HEK293 (cell line): ENCODE measurements around the gene GIPC1.
A peak's percentile ranks its signal among the peaks of the same experiment; 100 is the strongest.

Source experiments
- CTCF ChIA-PET: fragments of 350-600 bp; formaldehyde crosslinking; extraction: SDS; loops from one replicate; lab custom pipeline; 2021; ENCODE audit warnings: antibody characterized with exemption; lab: Yijun Ruan, JAX
- POLR2A ChIA-PET: fragments of 300-600 bp; formaldehyde crosslinking; extraction: SDS; loops from one replicate; lab custom pipeline; 2020; ENCODE audit warnings: antibody characterized with exemption, inconsistent platforms; lab: Yijun Ruan, JAX
- H3K27ac ChIP-seq: fragments of 200-500 bp; sonication (Bioruptor generic); 2 replicates; pipeline ENCODE4 v1.5.1; 2014; ENCODE audit warnings: low read depth, low read length, control low read depth, inconsistent platforms; ENCODE audit errors: extremely low read depth
- H3K36me3 ChIP-seq, 2 experiments: fragments of 200-500 bp in 1 of 2; sonication (Bioruptor generic) in 1 of 2; 1 replicate in 1 of 2; 2 replicates in 1 of 2; pipeline ENCODE4 v1.5.1; 2014 to 2017; ENCODE audit warnings: inconsistent platforms in 2 of 2, low read length in 2 of 2; ENCODE audit not compliant: control insufficient read depth in 2 of 2, insufficient read depth in 1 of 2
- H3K4me1 ChIP-seq: fragments of 200-500 bp; sonication (Bioruptor generic); 2 replicates; pipeline ENCODE4 v1.5.1; 2014; ENCODE audit warnings: mild to moderate bottlenecking, low read length, inconsistent platforms; ENCODE audit not compliant: control insufficient read depth, insufficient read depth
- H3K4me3 ChIP-seq: 2 replicates; pipeline ENCODE4 v1.5.1; 2011; ENCODE audit warnings: low read depth, mild to moderate bottlenecking, control low read depth, low read length, moderate library complexity
- H3K9me3 ChIP-seq: fragments of 200-500 bp; sonication (Bioruptor generic); 2 replicates; pipeline ENCODE4 v1.5.1; 2014; ENCODE audit warnings: low read depth, low read length, inconsistent platforms; ENCODE audit not compliant: control insufficient read depth, insufficient read depth
- CTCF ChIP-seq: fragments of 450-650 bp; formaldehyde crosslinking; IDR thresholded peaks from 2 replicates; pipeline ENCODE4 v1.5.1; 2016; ENCODE audit warnings: missing biosample characterization, missing genetic modification characterization
- EGR2 ChIP-seq: fragments of 450-650 bp; formaldehyde crosslinking; IDR thresholded peaks from 2 replicates; pipeline ENCODE4 v1.5.1; 2016; ENCODE audit warnings: low read depth, missing biosample characterization, missing genetic modification characterization
- HOXA7 ChIP-seq: sonication (generic); formaldehyde crosslinking; IDR thresholded peaks from 2 replicates; pipeline ENCODE4 v1.8.1; 2022; ENCODE audit warnings: missing genetic modification reagents, borderline replicate concordance
- HOXC10 ChIP-seq: sonication (generic); formaldehyde crosslinking; IDR thresholded peaks from 2 replicates; pipeline ENCODE4 v1.8.1; 2023; ENCODE audit warnings: mild to moderate bottlenecking, missing genetic modification reagents
- HOXD13 ChIP-seq: sonication (generic); formaldehyde crosslinking; IDR thresholded peaks from 2 replicates; pipeline ENCODE4 v1.8.0; 2022; ENCODE audit warnings: missing genetic modification reagents, borderline replicate concordance
- KLF1 ChIP-seq: fragments of 450-650 bp; formaldehyde crosslinking; IDR thresholded peaks from 2 replicates; pipeline ENCODE4 v1.5.1; 2016; ENCODE audit warnings: missing biosample characterization, missing genetic modification characterization
- KLF9 ChIP-seq: fragments of 450-650 bp; formaldehyde crosslinking; IDR thresholded peaks from 2 replicates; pipeline ENCODE4 v1.5.1; 2016; ENCODE audit warnings: missing biosample characterization, missing genetic modification characterization, low read depth
- OSR2 ChIP-seq: fragments of 450-650 bp; formaldehyde crosslinking; IDR thresholded peaks from 2 replicates; pipeline ENCODE4 v1.5.1; 2016; ENCODE audit warnings: missing biosample characterization, missing genetic modification characterization
- PRDM2 ChIP-seq: fragments of 450-650 bp; formaldehyde crosslinking; IDR thresholded peaks from 2 replicates; pipeline ENCODE4 v1.5.1; 2016; ENCODE audit warnings: missing biosample characterization, missing genetic modification characterization, borderline replicate concordance
- SCRT1 ChIP-seq: fragments of 450-650 bp; formaldehyde crosslinking; IDR thresholded peaks from 2 replicates; pipeline ENCODE4 v1.5.1; 2016; ENCODE audit warnings: missing biosample characterization, missing genetic modification characterization, borderline replicate concordance
- SP7 ChIP-seq: fragments of 450-650 bp; formaldehyde crosslinking; IDR thresholded peaks from 2 replicates; pipeline ENCODE4 v1.5.1; 2016; ENCODE audit warnings: missing biosample characterization, missing genetic modification characterization
- ZBTB11 ChIP-seq: fragments of 450-650 bp; formaldehyde crosslinking; conservative IDR thresholded peaks from 2 replicates; pipeline ENCODE4 v1.5.1; 2016; ENCODE audit warnings: low read depth, missing biosample characterization, missing genetic modification characterization
- ZBTB48 ChIP-seq: fragments of 450-650 bp; formaldehyde crosslinking; IDR thresholded peaks from 2 replicates; pipeline ENCODE4 v1.5.1; 2016; ENCODE audit warnings: missing biosample characterization, missing genetic modification characterization
- ZNF266 ChIP-seq: fragments of 450-650 bp; formaldehyde crosslinking; IDR thresholded peaks from 2 replicates; pipeline ENCODE4 v1.5.1; 2016; ENCODE audit warnings: missing biosample characterization, missing genetic modification characterization, low read depth
- ZNF280D ChIP-seq: fragments of 450-650 bp; formaldehyde crosslinking; IDR thresholded peaks from 2 replicates; pipeline ENCODE4 v1.5.1; 2016; ENCODE audit warnings: missing biosample characterization, missing genetic modification characterization
- ZNF530 ChIP-seq: fragments of 450-650 bp; formaldehyde crosslinking; IDR thresholded peaks from 2 replicates; pipeline ENCODE4 v1.5.1; 2016; ENCODE audit warnings: low read depth, missing biosample characterization, missing genetic modification characterization
- ZNF544 ChIP-seq: fragments of 450-650 bp; formaldehyde crosslinking; IDR thresholded peaks from 2 replicates; pipeline ENCODE4 v1.5.0; 2017; ENCODE audit warnings: missing biosample characterization, missing genetic modification characterization
- ZNF677 ChIP-seq: fragments of 450-650 bp; IDR thresholded peaks from 2 replicates; pipeline ENCODE4 v1.5.0; 2018; ENCODE audit warnings: missing biosample characterization, mild to moderate bottlenecking, missing genetic modification characterization, moderate library complexity

Gene GIPC1

GRCh38 chr19:14480700-14481079, 15.2 kb downstream of the GIPC1 start:
- H3K27ac ChIP-seq, result no peak overlapping the region
- 0 out of 2 replicates have a peak, but pooled peaks have one; percentile 11 for TF ChIP-seq EGR2 (tag by site-specific recombination)
- TF ChIP-seq KLF9 (tag by site-specific recombination), result no peak
- TF ChIP-seq, all 188 proteins: peak for 1
- H3K36me3 ChIP-seq, result peaks cover 4 to 40% of the 10 kb centered on the region in 2 experiments; a peak in 2 of 3 replicates
- POLR2A ChIA-PET, result interaction anchor here (1.0 kb wide), 1 partner anchor 37 kb away, joined by 3 read pairs; the partner anchor contains the start of gene DNAJB1
- H3K9me3 ChIP-seq, result no peaks in the 10 kb centered on the region
- H3K4me3 ChIP-seq, result no peak overlapping the region
- no peaks in the 10 kb centered on the region; the same call in 1 of the 2 replicates for H3K4me1 ChIP-seq
- CTCF ChIA-PET, result interaction anchor here (0.6 to 3.2 kb wide), 25 partner anchors 8 to 344 kb away, joined by 3 to 23 read pairs (median 3); partner anchors contain the start of genes ASF1B, DDX39A and GIPC1

- ChIA-PET CTCF (interaction anchor here (0.6 to 3.2 kb wide), 31 partner anchors 8 to 769 kb away, joined by 3 to 23 read pairs (median 3); partner anchors contain the start of genes ASF1B, DDX39A and GIPC1), POLR2A (interaction anchor here (1.0 kb wide), 1 partner anchor 38 kb away, joined by 3 read pairs; the partner anchor contains the start of gene DNAJB1)
- H3K4me3 ChIP-seq, result no peak overlapping the region
- H3K36me3 ChIP-seq, result peaks cover 1 to 40% of the 10 kb centered on the region in 2 experiments; a peak in 2 of 3 replicates
- H3K9me3 ChIP-seq, result no peaks in the 10 kb centered on the region
- no peaks in the 10 kb centered on the region; the same call in 1 of the 2 replicates for H3K4me1 ChIP-seq
- no peak overlapping the region for H3K27ac ChIP-seq
- TF ChIP-seq EGR2 (tag by site-specific recombination), result peak; percentile 58
- no peak for TF ChIP-seq HOXD13 (CRISPR knock-in tag)
- TF ChIP-seq KLF1 (tag by site-specific recombination), result peak; percentile 44
- peak; percentile 66 for TF ChIP-seq ZBTB48 (tag by site-specific recombination)
- no peak for TF ChIP-seq ZNF544 (tag by site-specific recombination)
- no peak for TF ChIP-seq SCRT1 (tag by site-specific recombination)
- no peak for TF ChIP-seq ZNF677 (tag by site-specific recombination)
- no peak for TF ChIP-seq PRDM2 (tag by site-specific recombination)
- no peak for TF ChIP-seq ZNF266 (tag by site-specific recombination)
- TF ChIP-seq HOXA7 (CRISPR knock-in tag), result no peak
- no peak for TF ChIP-seq ZNF530 (tag by site-specific recombination)
- peak; percentile 96 for TF ChIP-seq CTCF (tag by site-specific recombination)
- no peak for TF ChIP-seq ZBTB11 (tag by site-specific recombination)
- no peak for TF ChIP-seq ZNF280D (tag by site-specific recombination)
- TF ChIP-seq HOXC10 (CRISPR knock-in tag), result no peak
- TF ChIP-seq OSR2, result no peak
- TF ChIP-seq SP7 (tag by site-specific recombination), result 0 out of 2 replicates have a peak, but pooled peaks have one; percentile 43
These were observed 15.8 kb downstream of the GIPC1 start for GRCh38 chr19:14479975-14480699.
